ENCODE data around the gene SSR2.

Gene SSR2

DNA sequence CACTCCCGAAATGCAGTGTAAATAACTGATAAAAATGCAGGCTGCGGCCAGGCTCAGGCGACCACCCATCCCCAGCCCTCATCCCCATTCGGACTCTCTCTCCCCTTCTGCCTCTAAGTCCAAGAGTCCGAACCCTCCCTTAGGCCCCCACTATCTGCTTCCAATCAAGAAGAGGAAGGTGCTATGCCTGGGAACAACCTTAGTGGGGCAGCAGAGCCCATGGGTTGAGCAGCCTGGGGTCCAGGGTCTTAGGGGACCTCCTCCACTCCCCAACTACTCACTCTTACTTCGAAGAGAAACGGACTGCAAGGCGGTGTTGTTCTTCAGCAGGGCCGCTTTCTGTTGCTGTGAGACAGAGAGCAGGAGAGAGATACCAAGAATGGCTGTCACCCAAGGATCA, 54.6 kb downstream of the SSR2 start:
- no peak for DNase-seq
- Mint-ChIP-seq H3K9me3 (no peaks in the 10 kb centered on the region), H3K4me3 (no peak overlapping the region), H3K27me3 (no peaks in the 10 kb centered on the region), H3K36me3 (ENCODE audit: low read depth) (peaks cover 92% of the 10 kb centered on the region), H3K27ac (peak overlapping the region; percentile 93), H3K4me1 (ENCODE audit: low read depth) (peaks cover 58% of the 10 kb centered on the region)

DNA sequence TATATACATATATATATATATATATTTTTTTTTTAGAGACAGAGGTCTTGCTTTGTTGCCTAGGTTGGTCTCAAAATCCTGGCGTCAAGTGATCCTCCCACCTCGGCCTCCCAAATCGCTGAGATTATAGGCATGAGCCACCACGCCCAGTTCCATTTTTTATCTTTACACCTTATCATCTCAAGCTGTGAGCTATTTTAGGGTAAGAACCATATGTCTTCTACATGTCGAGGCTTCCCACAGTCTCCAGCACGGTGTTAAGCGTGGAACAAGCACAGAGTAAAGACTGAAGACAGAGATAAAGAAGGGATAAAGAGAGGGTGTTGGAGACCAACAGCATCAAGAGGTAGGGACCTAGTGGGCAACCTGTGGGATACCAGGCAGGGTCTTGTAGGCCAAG, 56.6 kb downstream of the SSR2 start:
- peaks cover 92% of the 10 kb centered on the region for H3K36me3 Mint-ChIP-seq (ENCODE audit: low read depth)
- no peak overlapping the region for H3K4me3 Mint-ChIP-seq
- H3K9me3 Mint-ChIP-seq, result no peaks in the 10 kb centered on the region
- no peaks in the 10 kb centered on the region for H3K27me3 Mint-ChIP-seq
- H3K27ac Mint-ChIP-seq, result peak overlapping the region; percentile 77
- no peak for DNase-seq
- peaks cover 39% of the 10 kb centered on the region for H3K4me1 Mint-ChIP-seq (ENCODE audit: low read depth)

DNA sequence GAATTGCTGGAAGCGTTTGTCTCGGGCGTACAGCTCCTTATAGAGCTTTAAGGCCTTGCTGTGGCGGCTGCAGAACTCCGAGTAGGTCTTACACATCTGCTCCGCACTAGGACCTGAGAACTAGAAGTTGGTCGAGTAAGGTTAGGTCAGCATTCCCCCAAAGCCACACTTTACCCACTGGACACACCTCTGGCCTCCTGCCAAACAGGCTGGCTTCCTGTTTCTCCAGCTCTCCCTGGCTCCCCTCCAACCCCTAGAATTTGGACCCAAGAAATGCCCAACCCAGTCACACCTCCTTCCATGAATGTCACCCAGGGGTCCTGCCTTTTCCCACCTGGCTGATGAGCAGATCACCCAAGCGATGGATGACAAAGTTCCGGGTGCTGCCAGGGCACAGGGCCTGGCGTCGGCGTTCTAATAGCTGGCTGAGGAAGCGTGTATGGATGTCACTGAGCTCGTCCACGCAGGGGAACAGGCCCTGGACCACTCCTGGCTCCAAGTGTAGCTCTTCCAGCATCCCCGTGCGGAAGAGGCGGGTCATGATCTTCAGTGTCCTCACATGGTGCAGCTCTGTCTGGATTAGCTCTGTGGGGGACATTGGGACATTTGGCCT, 58.0 kb downstream of the SSR2 start:
- peaks cover 24% of the 10 kb centered on the region for H3K4me1 Mint-ChIP-seq (ENCODE audit: low read depth)
- no peaks in the 10 kb centered on the region for H3K27me3 Mint-ChIP-seq
- peaks cover 90% of the 10 kb centered on the region for H3K36me3 Mint-ChIP-seq (ENCODE audit: low read depth)

DNA sequence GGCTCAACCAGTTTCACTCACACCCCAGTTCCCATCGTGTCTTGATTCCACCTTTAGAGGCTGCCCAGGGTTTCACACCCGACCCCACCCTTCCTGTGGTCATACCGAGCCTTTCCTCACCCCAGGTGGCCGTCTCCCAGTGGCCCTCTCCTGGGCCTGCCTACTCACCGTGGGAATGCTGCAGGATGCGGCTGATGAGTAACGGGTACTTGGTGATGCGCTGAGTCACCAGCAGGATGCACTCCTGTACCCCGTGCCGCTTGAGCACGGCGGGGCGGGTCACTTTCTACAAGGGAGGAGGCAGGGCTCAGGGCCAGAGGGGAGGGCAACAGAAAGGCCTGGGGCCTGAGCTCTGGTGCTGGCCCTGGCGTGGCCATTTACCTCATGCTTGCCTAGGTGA, 58.8 kb downstream of the SSR2 start:
- Mint-ChIP-seq H3K4me3 (no peak overlapping the region), H3K27ac (peak overlapping the region; percentile 83), H3K36me3 (ENCODE audit: low read depth) (peaks cover 90% of the 10 kb centered on the region), H3K27me3 (no peaks in the 10 kb centered on the region), H3K9me3 (no peaks in the 10 kb centered on the region), H3K4me1 (ENCODE audit: low read depth) (peaks cover 18% of the 10 kb centered on the region)
- DNase-seq, result no peak

More for the DNA sequence above, 58.0 kb downstream of the SSR2 start:
- H3K27ac Mint-ChIP-seq, result peak overlapping the region; percentile 83
- H3K9me3 Mint-ChIP-seq, result no peaks in the 10 kb centered on the region
- H3K4me3 Mint-ChIP-seq, result no peak overlapping the region
- no peak for DNase-seq

DNA sequence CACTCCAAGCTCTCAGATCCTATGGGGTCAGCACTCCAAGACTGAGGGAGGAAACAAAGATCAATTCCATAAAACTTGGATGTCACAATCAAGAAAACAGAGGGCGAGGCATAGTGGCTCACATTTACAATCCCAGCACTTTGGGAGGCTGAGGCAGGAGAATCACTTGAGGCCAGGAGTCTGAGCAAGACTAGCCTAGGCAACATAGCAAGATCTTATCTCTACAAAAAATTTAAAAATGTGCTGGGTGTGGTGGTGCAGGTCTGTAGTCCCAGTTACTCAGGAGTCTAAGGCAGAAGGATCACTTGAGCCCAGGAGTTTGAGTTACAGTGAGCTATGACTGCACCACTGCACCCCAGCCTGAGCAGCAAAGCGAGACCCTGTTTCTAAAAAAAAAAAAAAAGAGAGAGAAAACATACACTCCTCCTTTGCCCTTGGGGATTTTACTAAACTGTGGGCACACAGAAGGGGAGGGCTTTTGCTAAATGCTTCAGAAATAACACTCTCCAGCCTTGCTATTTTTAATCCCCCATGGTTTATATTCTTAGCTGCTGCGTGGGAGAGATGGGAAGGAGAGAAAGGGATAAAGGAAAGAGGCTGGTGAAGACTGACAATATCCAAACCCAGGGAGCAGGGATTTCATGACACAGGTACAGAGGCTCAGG, 60.5 kb downstream of the SSR2 start:
- Mint-ChIP-seq H3K4me1 (ENCODE audit: low read depth) (peaks cover 10% of the 10 kb centered on the region), H3K36me3 (ENCODE audit: low read depth) (peaks cover 86% of the 10 kb centered on the region), H3K27me3 (no peaks in the 10 kb centered on the region), H3K9me3 (no peaks in the 10 kb centered on the region), H3K27ac (peak overlapping the region; percentile 83), H3K4me3 (no peak overlapping the region)
- DNase-seq, result no peak
